Measurements from ENCODE around the gene LRRC19.

Gene LRRC19

DNA sequence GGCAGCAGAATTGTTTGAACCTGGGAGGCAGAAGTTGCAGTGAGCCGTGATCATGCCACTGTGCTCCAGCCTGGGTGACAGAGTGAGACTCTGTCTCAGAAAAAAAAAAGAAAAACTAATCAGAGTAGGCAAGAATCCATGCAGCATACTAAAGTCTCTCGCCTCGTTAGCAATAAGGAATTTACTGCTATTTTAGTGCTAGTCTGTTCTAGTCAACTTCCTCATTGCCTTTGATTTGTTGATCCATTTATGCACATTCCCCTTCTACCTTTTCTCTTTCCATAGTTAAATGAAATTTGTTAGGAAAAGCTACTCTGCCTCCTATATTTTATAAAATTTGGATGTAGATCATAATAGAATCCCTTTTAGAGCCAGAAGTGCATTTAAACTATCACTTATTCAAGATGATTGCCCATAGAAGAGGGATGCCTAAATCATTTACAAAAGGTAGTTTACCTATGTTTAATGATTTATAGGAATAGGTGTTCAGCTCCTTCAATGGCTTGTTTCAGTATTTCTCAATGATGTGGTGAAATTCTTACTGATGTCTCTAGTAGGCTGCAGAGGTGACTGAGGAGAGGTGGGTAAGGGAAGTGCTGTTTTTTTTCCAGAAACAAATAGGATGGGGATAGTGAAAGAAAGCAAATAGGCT, 1.9 kb downstream of the LRRC19 start:
- no peak overlapping the region for H3K4me3 ChIP-seq (ENCODE audit: low read depth, low read length)
- no peak for DNase-seq (ENCODE audit: low read depth)
- TF ChIP-seq, protein P1, sequence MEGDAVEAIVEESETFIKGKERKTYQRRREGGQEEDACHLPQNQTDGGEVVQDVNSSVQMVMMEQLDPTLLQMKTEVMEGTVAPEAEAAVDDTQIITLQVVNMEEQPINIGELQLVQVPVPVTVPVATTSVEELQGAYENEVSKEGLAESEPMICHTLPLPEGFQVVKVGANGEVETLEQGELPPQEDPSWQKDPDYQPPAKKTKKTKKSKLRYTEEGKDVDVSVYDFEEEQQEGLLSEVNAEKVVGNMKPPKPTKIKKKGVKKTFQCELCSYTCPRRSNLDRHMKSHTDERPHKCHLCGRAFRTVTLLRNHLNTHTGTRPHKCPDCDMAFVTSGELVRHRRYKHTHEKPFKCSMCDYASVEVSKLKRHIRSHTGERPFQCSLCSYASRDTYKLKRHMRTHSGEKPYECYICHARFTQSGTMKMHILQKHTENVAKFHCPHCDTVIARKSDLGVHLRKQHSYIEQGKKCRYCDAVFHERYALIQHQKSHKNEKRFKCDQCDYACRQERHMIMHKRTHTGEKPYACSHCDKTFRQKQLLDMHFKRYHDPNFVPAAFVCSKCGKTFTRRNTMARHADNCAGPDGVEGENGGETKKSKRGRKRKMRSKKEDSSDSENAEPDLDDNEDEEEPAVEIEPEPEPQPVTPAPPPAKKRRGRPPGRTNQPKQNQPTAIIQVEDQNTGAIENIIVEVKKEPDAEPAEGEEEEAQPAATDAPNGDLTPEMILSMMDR (IDR thresholded peaks at IDR 0.05; ENCODE audit: low read depth, low read length, missing control alignments), result no peak

DNA sequence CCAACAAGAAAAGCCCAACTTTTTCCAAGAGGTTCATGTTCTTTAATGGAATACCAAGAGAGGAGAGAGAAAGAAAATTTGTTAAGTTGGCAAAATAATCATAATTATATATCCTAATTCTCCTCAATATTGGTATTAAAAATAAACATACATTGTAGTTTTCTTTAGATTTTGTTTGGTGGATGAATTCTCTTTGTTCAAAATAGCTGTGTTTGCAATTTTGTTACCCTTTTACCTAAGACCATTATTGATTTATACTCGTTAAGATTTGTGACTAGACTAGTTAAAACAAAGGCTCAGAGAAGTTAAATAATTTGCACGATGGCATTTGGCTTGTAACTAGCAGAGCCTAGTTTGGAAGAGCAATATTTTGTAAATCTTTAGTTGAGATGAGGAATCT, 9.7 kb downstream of the LRRC19 start:
- TF ChIP-seq, protein P1 (IDR thresholded peaks at IDR 0.05; ENCODE audit: low read depth, low read length, missing control alignments), result no peak
- no peak overlapping the region for H3K4me3 ChIP-seq (ENCODE audit: low read depth, low read length)
- no peak for DNase-seq (ENCODE audit: low read depth)

DNA sequence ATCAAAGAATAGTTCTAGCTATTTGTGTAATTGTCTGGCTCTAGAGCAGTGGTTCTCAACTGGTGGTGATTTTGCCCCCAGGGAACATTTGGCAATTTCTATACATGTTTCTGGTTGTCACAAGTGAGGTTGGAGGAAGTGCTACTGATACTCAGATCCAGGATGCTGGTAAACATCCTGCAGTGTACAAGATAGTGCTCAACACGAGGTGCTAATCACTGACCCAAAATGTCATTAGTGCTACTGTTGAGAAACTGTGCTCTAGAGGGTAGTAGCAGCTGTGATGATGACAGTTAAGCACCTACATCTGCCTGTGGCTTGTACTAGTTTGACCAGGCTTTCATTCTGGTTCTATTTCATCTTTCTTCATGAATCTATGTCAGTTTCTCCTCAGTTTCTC, 22.1 kb downstream of the LRRC19 start:
- no peak for DNase-seq (ENCODE audit: low read depth)
- no peak overlapping the region for H3K4me3 ChIP-seq (ENCODE audit: low read depth, low read length)
- TF ChIP-seq, protein P1 (IDR thresholded peaks at IDR 0.05; ENCODE audit: low read depth, low read length, missing control alignments), result no peak

DNA sequence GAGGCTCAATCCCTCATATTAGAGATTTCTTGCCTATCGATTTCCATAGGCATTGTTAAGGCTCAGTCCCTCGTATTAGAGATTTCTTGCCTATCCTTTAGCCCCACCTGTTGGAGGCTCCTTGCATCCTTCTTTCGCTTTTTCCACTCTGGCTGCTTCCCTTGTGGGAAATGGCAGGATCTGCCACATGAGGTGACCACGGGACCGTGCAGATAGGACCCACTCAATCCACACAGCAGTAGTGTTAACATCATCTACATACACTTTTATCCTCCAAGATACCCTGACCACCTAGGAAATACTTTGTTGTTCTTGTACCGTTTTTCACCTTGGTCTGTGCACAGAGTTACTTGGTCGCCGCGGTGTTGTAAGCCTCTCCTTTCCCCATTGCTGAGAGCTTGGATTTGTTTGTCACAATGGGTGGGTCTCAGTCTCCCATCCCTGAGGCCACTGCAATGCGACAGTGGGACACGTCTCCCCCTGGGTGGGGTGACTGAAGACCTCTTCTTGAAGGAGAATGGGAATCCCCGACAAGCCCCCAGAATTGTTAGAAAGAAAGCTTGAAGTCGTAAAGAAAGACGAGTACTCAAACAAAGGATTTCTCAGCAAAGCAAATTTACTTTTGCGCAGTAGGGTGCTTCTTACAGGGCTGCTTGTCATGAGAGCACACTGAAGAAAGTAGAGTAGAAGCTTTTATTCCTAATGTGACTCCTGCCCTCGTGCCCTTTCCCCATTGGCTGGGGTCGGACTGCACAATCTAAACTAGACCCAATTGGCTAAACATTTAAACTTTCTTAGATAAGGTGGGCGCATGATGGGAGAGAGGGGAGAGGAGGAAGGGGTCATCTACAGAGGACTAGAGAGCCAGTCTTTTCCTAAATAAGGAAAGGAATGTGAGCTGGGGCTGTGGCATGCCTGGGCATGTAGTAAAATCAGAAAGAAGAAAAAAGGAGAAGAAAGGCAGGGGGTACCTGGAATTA, 29.5 kb downstream of the LRRC19 start:
- no peak for DNase-seq (ENCODE audit: low read depth)
- no peak overlapping the region for H3K4me3 ChIP-seq (ENCODE audit: low read depth, low read length)
- TF ChIP-seq, protein P1 (IDR thresholded peaks at IDR 0.05; ENCODE audit: low read depth, low read length, missing control alignments), result peak; percentile 15

DNA sequence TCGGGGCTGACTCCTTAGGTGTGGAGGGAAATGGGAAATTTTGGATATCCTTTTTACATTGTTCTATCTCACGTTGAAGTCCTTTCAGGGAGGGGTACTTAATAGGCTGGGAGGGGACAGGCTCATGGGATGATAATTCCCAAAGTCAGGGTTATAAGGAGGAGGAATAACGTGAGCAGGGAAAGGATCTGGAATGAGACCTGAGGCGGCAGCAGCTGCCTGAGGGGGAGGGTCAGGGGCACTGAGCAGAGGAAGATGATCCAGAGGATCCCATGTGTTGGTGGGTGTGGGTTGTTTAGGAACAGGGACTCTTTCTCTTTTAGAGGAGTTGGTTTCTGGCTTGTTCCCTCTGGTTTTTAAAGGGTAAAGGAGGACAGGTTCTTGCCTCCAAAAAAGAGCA, 30.5 kb downstream of the LRRC19 start:
- no peak for DNase-seq (ENCODE audit: low read depth)
- TF ChIP-seq, protein P1 (IDR thresholded peaks at IDR 0.05; ENCODE audit: low read depth, low read length, missing control alignments), result no peak
- no peak overlapping the region for H3K4me3 ChIP-seq (ENCODE audit: low read depth, low read length)

DNA sequence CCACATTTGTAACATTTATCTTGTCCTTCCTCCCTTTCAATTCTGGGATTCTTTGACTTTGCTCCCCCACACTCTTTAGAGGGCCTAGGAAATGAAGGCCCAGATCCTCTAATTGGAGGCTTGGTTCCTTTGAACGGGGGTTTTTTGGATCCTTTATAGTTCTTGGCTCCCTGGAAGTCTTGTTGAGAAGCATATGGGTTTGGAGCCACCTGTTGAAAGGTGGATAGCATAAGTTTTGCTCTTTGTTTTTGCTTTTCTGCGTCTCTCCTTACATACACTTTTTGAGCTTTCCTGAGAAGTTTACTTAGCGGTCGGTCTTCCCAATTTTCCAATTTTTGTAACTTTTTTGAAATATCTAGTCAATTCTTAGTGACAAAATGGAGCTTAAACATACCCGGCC, 31.5 kb downstream of the LRRC19 start:
- TF ChIP-seq, protein P1 (IDR thresholded peaks at IDR 0.05; ENCODE audit: low read depth, low read length, missing control alignments), result no peak
- DNase-seq (ENCODE audit: low read depth), result no peak
- no peak overlapping the region for H3K4me3 ChIP-seq (ENCODE audit: low read depth, low read length)

All from GM12864 (cell line).